Sigmoid colon (tissue), 4 donors: ENCODE data around the gene RPA3.

ENCODE experiments used
- CTCF ChIP-seq, 4 experiments: fragments of 450-650 bp in 3 of 4; fragments of 200-600 bp in 1 of 4; IDR thresholded peaks; one replicate each; pipeline ENCODE4 v1.5.1; 2016 to 2019; ENCODE audit warnings: antibody characterized with exemption in 4 of 4, mild to moderate bottlenecking in 3 of 4, moderate library complexity in 2 of 4
- EP300 ChIP-seq, 4 donors: sonication (generic); formaldehyde crosslinking; IDR thresholded peaks; one replicate each; pipeline ENCODE4 v1.6.1; 2017; ENCODE audit warnings: antibody characterized with exemption in 4 of 4
- POLR2A ChIP-seq, 2 donors: fragments of 450-650 bp; IDR thresholded peaks; one replicate each; pipeline ENCODE4 v1.6.1; 2016; ENCODE audit warnings: antibody characterized with exemption in 2 of 2, mild to moderate bottlenecking in 2 of 2, moderate library complexity in 2 of 2

- TF ChIP-seq CTCF (IDR thresholded peaks at IDR 0.05) (no peak), POLR2A (IDR thresholded peaks at IDR 0.05) (no peak), EP300 (IDR thresholded peaks at IDR 0.05) (no peak)
Observed at GRCh38 chr7:7596176-7596575, 122.2 kb downstream of the RPA3 start.
